HG03159 (cell line): ENCODE results near the gene GLCE.

Source experiments
- ATAC-seq: cut with Tn5 transposase; IDR thresholded peaks from one replicate; pipeline ENCODE4 v1.9.1; 2021; ENCODE audit warnings: mild to moderate bottlenecking, moderate library complexity; ENCODE audit not compliant: unreplicated experiment

GLCE gene

DNA sequence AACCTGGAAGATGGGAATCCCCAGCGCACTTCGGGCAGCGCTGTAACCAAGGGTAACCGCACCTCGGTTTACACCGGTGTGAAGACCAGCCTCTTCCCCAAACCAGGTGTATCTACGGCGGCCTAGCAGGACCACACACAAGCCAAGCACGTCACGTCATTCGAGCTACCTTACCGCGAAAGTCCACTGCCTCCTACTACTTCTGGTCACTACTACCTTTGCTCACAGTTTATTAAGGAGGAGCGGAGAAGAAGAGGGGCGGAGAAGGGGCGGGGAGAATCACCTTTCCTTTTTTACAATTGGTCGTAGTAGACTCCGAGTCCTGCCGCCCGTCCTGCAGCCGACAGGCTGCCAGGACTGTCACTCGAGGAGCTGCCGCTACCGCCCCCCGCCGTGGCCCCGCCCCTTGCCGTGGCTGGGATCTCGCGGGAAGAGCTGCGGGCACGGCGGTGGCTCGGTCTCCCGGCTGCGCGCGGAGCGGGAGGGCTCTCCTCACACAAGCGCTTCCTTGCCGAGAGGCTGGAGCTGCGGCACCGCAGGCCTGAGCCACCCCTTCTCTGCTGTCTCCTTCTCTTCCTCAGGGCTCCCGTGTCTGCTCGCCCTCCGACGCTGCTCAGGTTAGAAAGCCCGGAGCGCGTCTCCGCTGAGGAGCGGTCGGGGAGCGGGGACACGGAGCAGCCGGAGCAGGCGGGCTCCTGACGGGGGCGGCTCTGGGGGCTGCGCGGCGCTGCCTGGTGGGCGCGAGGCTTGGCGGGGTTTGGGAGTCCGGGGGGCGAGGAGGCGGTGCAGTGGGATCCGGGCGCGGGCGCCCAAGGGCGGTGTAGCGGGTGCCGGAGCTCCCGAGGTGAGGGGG lies at the start of gene GLCE:
Gene GLCE (plus strand): TSS at position 495 of the 853 bp plus-strand sequence. CDS start 95,172 bp downstream, outside the sequence.
- ATAC-seq: peak; percentile 96

DNA sequence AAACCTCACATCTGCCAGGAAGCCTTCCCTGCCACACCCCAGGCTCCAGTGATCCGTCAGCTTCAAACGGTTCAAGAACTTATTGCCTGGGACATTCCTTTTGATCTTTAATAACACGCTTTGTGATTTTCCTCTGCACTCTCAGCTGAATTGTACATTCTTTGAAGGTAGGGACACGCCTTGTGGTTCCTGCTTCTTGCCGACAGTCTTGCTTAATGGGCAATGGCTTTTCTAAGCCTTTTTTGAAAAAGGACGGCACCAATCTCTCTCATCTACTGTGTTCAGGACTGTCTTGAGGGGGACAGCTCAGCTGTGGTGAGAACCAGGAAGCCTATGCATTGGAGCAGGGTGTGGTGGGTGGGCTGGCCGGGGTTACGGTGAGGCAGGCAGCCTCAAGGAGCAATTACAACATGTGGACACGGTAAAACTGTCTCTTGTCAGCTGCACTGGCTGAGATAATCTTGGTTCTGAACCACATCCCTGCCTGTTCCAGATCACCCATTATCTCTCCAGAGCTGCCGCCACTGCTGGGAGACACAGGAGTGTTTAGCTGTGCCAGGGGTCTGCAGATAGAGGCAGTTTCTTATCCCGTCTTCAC lies 46.0 kb upstream of the GLCE start:
- no peak for ATAC-seq

DNA sequence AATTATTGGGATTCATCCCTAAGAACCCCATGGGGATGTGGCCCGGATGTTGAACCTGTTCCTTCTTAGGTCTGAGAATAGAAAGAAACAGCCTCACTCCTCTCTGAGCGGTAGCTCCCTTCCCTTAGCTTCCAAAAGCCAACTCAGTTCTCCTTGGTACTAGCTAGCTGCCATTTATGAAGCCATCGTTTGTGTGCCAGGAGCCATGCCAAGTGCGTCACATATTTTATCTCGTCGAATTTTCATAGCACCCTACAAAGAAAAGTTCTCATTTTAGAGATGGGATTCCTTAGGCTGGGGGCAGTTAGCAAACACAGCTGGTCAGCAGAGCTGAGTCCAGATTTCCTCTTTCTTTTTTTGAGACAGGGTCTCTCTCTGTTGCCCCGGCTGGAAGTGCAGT lies 45.4 kb upstream of the GLCE start:
- ATAC-seq: no peak

DNA sequence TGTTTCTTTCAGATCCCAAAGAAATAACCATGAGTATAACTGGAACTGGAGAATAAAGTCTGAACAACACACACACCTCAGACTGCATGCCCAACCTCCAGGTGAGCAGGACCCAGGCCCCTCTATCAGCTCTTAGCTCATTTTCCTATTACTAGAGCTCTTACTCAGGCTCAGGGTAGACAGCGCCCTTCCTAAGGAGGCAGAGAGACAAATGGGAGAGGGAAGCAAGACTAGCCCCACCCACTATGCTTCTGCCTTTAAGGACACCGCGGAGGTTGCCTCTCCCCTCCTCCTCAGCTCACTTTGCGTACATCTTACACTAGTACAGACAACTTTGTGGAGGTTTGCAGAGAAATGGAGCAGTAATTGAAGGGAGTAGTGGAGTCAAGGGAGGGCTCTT lies 44.0 kb upstream of the GLCE start:
- no peak for ATAC-seq

DNA sequence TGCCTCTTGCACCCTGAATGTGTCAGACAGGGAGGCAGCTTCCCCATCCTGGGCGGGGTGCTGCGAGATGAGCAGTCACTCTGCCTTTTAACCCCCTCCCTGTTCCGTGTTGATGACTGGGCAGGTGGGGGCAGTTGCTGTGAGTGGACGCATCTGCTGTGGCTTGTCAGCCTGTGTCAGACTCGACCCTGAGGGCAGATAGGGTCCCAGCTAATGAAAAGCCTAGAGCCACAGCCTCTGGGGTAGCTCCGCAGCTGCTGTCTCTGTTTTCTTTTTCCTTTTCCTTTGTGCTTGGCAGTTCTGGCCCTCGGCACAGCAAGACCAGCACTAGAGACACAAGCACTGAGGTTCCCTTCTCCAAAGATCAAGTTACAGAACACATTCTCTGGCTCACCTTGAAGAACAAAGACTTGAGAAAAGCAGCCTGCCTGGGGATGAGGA lies 43.0 kb upstream of the GLCE start:
- no peak for ATAC-seq

DNA sequence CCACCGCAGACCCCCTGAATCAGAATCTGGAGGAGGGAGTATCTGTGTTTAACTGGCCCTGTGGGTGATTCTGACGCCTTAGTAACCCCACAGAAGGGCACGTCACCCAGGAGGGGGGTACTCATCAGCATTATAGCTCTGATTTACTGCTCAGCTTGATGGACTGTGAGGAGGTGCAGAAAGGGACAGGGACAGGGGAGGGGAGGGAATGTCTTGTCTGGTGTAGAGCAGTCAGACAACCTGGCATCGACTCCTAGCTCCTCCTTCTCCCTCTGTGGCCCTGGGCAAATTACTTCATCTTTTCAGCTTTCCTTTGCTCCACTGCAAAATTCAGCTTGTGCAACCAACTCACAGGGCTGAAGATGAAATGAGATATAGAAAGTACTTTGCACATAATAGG lies 42.3 kb upstream of the GLCE start:
- no peak for ATAC-seq

DNA sequence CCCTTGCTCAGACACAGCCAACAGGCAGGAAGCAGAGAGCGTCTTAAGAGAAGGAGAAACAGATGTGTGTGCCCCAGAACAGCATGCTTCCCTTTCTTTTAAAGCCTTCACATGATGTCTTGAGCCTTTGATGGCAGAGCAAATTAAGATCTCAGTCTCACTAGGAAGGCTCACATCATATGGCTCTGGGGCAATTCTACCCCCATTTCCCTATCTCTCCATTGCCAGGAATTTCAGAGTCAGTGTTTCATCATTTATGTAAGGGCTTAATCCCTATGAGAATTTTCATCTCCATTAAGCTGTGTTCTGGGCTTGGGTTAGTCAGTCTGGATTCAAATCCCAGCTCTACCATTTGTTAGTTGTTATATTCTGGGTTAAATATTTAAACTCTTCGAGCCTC lies 41.4 kb upstream of the GLCE start:
- ATAC-seq: no peak

DNA sequence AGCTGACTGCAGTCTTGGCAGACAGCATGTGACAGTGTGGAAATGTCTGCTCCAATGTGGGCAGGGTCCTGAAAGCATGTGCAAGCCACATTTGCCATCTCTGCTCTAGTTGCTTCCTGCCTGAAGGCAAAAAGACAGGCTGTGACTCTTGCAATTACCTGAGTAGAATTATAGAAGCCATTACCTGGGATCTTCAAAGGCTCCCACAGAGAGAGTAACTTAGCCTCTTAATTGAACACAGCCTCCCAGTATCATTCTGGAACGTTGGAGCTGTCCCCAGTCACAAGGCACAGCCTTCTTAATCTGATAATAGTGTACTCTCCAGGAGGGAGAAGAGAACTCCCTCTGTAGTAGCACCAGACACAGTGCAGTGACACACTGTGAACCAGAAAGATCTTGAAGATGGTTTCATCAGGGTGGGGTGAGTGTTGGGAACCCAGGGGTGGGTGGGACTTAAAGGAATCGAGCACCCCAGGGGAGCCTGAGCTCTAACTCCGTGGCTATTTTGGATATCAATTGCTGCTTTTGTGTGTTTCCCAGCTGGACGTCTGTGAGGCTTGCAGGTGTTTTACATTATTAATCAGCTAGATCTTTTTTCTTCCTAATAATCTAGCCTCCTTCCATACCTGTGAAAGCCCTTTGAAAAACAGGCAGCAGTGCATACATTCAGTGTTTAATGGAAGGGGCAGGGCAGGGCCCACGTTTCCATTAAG lies 40.6 kb upstream of the GLCE start:
- no peak for ATAC-seq

DNA sequence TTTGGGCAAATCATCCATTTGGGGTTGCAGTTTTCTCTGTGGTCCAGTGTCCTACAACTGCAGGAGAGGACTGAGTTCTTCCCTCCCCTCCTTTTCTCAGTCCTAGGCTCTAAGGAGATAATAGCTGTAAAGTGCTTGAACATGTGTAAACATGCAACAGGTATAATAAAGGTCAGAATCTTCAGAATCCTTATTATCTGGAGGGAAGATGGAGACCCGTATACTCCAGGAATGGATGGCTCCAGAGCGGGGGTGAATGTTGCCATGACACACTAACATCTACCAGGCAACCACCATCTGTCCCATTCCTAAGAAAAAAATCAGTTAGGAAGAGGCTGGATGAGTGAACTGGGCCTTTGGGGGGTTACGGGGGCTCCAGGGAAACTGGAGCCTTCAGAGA lies 39.7 kb upstream of the GLCE start:
- ATAC-seq: no peak

DNA sequence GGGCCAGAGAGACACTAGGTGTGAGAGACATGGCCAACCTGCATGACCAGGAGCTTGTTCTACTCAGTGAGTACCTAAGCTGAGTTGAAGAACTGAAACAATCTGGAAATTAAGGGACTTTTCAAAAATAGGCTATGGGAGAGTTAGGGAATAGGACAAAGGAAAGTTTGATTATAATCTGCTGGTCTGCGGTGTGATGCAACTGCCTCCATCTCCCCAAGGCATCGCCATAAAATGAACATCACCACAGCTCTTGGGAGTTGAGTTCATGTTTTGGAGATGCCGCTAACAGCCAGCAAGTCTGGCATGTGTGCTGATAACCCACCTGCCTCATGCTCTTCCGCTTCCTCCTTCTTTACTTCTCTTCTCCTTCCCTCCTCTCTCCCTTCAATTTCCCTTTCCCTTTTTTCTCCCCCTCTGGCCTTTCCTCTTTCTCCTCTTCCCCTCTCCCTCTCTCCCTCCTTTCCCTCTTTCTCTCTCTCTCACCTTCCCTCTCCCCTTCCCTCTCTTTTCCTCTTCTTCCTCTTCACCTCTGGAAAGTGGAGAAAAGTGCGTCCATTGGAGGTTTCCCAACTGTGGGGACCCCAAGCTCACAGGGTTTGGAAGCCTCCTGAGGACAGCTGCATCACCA lies 39.1 kb upstream of the GLCE start:
- ATAC-seq: no peak

DNA sequence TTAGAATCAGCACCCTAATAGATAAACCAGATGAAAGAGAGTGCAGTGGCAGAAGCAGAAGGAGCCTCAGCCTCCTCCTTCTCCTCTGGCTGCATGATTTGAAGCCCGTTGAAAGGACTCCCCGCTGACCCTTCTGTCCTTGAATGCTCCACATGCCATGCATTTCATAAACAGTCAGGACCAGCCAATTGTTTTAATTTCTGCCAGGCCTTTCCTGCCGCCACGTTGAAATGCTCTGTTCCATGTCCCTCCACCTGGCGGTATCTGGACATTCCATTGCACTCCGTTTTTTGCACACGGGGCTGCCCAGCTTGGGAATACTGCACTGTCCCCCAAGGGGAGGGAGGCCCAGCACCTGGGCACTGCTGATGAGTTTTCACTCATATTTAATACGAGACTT lies 35.2 kb upstream of the GLCE start:
- no peak for ATAC-seq

DNA sequence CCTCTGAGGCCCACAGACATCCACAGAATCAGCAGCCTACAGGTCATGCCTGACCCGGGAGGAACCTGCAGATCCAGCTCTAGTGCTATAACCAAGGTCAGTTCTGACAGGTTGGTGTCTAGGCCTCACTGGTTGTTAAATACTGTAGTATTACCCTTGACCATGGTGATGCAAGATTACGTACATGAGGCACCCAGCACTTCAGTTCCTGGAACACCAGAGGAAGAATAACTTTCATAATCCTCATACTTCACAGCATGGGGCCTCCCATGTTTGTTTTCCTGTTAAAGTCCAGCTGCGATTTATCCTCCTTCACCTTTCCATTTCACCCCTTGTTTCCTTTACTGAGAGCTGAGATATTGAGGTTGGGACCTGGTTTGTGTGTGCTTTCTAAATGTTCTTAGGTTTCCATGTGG lies 34.4 kb upstream of the GLCE start:
- no peak for ATAC-seq

DNA sequence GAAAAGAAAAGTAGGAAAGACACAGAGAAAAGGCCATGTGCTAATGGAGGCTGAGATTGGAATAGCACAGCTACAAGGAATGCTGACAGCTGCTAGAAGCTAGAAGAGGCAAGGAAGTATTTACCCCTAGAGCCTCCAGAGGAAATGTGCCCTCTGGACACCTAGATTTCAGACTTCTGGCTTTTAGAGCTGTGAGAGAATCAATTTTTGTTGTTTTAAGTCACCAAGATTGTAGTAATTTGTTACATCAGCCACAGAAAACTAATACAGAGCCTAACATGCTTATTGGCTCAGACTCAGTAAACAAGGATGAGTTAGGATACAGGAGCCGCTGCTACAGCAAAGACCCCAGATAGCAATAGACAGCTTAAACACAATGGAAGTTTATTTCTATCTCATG lies 33.1 kb upstream of the GLCE start:
- no peak for ATAC-seq

DNA sequence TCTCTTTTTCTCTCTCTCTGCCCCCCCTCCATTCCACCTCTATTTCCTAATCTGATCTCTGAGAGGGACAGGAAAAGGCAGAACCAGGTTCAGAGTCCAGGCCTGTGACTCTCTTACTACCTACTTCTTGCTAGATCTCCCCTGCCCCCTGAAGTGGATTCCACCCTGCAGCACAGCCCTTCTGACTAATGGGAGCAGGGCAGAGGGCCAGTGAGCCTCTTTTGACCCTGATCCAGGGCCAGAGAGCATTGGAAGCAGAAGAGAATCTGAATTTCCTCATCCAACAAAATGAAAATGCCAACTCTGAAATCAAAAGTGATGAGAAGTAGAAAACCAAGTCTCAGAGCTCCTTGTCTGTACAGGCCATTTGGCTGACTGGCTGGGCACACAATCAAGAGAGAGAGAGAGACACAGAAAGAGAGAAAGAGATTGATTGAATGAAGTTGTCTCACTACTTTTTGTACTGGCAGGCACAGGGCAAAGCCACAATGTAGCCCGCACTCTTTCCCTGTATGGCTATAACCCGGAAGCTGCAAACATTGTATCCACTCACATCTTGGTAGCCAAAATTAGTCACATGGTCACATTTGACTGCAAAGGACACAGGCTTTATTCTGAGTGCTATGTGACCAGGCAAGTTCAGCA lies 31.6 kb upstream of the GLCE start:
- ATAC-seq: no peak

DNA sequence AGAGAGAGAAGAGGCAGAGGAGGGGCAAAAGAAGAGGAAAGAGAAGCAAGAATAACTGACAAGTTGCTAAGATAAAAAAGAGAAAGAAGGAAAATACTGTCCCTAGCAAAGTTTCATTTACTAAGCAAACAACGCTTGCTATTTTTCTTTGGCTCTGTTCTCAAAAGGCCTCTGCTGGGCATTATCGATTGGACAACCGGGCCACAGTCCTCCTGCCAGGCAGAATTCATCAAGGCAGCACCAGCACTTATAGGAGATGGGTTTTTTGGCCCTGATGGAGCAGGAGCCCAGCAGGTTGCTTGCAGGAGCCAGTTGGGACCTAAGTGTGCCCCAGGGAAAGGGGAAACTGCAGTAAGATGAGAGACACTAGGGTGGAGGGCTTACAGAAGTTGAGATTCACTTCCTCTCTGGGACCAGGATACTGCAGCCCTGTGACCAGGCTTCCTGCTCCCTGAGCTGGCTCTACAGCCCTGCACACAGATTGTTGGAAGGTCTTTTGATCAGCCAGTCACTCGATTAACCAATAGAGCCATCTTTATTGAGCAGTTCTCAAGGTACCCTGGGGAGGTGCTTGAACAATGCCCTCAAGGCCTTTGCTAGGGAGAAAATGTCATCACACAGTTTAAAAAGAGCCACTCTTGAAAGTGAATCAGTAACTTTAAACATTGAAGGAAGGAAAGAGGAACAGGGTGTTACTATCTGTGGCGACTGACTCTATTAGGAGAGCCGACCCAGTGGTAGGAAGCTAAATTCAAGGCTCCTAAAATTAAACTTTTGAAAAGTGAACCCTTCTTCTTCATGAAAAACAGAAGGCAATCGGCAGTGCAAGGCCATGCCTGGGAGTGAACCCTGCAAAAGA lies 28.8 kb upstream of the GLCE start:
- no peak for ATAC-seq

DNA sequence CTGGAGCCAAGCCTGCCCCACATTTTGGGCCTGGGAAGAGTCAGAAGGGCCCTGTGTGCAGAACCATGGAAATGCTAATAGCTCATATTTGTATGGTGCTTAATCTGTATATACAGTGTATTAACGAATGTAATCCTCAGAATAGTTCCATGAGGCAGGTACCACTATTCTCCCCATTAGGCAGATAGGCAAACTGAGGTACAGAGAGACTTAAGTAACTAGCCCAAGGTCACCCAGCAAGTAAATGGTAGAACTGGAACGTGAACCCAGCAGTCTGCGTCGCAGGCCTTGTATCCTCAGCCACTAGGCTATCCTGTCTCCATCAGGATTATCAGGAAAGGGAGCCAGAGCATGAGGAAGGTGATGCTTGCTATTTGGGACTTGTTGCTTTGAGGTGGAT lies 28.0 kb upstream of the GLCE start:
- ATAC-seq: no peak

DNA sequence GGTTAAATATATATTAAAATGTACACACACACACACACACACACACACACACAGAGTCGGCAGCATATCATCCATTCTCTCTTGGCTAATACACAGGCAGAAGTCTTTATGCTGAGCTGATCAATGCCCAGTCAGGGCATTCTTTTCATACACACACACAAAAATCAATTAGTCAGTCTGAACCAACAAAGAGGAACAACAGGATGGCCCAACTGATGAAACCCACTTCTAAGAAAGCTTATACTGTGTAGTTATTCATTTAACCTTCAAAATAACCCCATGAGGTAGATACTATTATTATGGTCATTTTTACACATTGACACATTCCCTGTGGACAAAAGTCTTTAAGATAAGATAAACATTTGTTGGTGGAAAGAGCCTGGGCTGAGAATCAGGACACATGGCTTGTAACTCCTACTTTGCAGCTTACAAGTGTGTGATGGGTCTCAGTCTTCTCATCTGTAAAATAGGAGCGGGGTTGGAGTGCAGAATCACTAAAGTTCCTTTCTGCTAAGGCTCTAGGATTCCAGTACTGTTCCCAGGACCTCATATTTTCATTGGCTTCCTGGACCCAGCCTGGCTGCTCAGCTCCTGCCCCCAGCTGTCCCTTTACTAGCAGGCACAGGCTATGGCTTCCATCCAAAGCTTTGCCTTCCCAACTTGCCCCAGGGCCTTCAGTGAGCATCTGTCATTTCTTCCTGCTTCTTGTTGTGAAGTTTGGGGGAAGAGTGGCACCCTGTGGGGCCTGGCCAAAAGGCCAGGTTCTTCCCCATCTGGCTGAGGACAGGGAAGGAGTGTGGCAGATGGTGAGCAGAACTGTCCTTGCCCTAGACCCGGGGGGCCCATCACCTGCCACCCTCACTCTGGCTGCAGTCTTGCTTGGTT lies 27.2 kb upstream of the GLCE start:
- no peak for ATAC-seq

DNA sequence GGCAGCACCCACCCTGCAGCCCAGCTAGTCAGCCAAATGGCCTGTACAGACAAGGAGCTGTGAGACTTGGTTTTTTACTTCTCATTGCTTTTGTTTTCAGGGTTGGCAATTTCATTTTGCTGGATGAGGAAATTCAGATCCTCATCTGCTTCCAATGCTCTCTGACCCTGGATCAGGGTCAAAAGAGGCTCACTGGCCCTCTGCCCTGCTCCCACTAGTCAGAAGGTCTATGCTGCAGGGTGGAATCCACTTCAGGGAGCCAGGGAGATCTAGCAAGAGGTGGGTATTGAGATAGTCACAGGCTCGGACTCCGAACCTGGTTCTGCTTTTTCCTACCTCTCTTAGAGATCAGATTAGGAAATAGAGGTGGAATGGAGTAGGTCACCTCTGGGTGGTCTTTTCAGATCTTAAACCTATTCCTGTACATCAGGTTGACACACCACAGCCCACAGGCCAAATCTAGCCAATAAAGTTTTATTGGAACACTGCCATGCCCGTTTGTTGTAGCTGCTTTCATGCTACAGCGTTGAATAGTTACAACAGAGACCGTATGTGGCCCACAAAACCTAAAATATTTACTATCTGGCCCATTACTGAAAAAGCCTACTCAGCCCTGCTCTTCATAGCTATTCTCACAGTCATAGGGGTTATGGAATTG lies 26.4 kb upstream of the GLCE start:
- no peak for ATAC-seq

DNA sequence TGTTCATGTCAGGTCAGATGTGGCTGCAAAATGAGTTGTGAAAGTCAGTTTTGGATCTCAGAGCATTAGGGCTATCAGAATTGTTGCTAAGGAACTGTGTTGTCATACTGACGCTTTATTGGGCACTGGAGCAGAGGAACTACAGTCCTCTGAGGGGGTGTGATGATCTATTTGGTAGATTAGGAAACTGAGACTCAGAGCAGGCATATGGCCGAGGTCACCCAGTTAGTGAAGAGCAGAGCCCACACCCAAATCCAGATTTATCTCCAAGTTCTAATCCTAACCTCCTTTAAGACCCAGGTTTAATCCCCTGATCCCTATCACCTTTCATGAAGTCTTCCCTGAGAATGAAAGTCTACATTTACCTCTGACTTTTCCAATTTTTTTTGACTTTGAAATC lies 25.6 kb upstream of the GLCE start:
- ATAC-seq: no peak
